GM21737 (cell line): ENCODE results near the gene NUSAP1.
A peak's percentile ranks its signal among the peaks of the same experiment; 100 is the strongest.
"Not testable (repeated sequence)": the region's sequence is repeated elsewhere in the genome, so short reads cannot be mapped to it uniquely, and the experiment has no call there.

Experiments used
- ATAC-seq: cut with Tn5 transposase; IDR thresholded peaks from one replicate; pipeline ENCODE4 v1.9.1; 2021; ENCODE audit warnings: mild to moderate bottlenecking, moderate library complexity; ENCODE audit not compliant: unreplicated experiment

Gene NUSAP1

GRCh38 chr15:41332194-41333025 lies at the start of gene NUSAP1, which contains the start of gene OIP5:
Gene NUSAP1 (plus strand): TSS chr15:41332881. CDS start chr15:41332958, 77 bp downstream.
Gene OIP5 (minus strand): TSS chr15:41332591. CDS start chr15:41332561, 30 bp downstream.
- peak; percentile 87 for ATAC-seq

- not testable (repeated sequence) for ATAC-seq
Observed at GRCh38 chr15:41282980-41283652, 49.6 kb upstream of the NUSAP1 start.

- peak; percentile 94 for ATAC-seq
Observed at GRCh38 chr15:41283653-41284426, 48.8 kb upstream of the NUSAP1 start.

GRCh38 chr15:41284427-41285177 lies 48.1 kb upstream of the NUSAP1 start:
- no peak for ATAC-seq

- ATAC-seq = no peak
Observed at GRCh38 chr15:41285285-41285684, 47.4 kb upstream of the NUSAP1 start.

- no peak for ATAC-seq
Observed at GRCh38 chr15:41286665-41287333, 45.9 kb upstream of the NUSAP1 start.

- no peak for ATAC-seq
Observed at GRCh38 chr15:41288464-41288863, 44.2 kb upstream of the NUSAP1 start.

- no peak for ATAC-seq
Observed at GRCh38 chr15:41289953-41290352, 42.7 kb upstream of the NUSAP1 start.

GRCh38 chr15:41291065-41291631 lies 41.5 kb upstream of the NUSAP1 start:
- ATAC-seq = peak; percentile 68

GRCh38 chr15:41292521-41292920 lies 40.2 kb upstream of the NUSAP1 start:
- ATAC-seq = no peak

- ATAC-seq = not testable (repeated sequence)
Observed at GRCh38 chr15:41301139-41301538, 31.5 kb upstream of the NUSAP1 start.

- ATAC-seq = no peak
Observed at GRCh38 chr15:41301587-41301986, 31.1 kb upstream of the NUSAP1 start.

- no peak for ATAC-seq
Observed at GRCh38 chr15:41304149-41304770, 28.4 kb upstream of the NUSAP1 start.

GRCh38 chr15:41307679-41308078 lies 25.0 kb upstream of the NUSAP1 start:
- no peak for ATAC-seq

- ATAC-seq = no peak
Observed at GRCh38 chr15:41309226-41309905, 23.3 kb upstream of the NUSAP1 start.

GRCh38 chr15:41320805-41321330 lies 11.8 kb upstream of the NUSAP1 start:
- not testable (repeated sequence) for ATAC-seq

- ATAC-seq = no peak
Observed at GRCh38 chr15:41323611-41324010, 9.1 kb upstream of the NUSAP1 start.

GRCh38 chr15:41331281-41331680 lies 1.4 kb upstream of the NUSAP1 start:
- no peak for ATAC-seq
